SHP77 (cell line): Measurements from ENCODE around the gene CCDC197.

Experiments
- DNase-seq, 2 experiments: peaks; one replicate each; lab custom pipeline; 2025; lab: John Stamatoyannopoulos, UW

Gene CCDC197

DNA sequence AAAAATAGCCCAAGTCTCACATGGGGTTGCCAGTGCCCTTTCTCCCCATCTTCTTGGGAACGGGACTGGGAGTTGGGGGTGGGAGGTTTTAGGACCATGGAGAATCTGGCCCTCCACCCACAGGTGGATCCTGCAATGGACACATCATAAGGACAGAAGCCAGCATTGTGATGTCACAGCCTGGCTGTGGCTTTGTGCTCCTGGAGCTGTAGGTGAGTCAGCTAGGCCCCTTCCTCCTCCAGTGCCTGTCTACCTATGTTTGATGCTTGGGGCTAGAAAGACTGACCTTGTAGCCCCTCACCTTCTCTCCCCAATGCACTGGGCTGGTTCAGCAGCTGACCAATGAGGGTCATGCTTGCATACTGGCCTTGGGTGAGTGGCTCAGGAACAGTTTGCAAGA is at the start of gene CCDC197:
TSS of gene CCDC197 (plus strand) at position 220 of the 400 bp plus-strand sequence. CDS start 831 bp downstream, outside the sequence.
- DNase-seq = no peak

DNA sequence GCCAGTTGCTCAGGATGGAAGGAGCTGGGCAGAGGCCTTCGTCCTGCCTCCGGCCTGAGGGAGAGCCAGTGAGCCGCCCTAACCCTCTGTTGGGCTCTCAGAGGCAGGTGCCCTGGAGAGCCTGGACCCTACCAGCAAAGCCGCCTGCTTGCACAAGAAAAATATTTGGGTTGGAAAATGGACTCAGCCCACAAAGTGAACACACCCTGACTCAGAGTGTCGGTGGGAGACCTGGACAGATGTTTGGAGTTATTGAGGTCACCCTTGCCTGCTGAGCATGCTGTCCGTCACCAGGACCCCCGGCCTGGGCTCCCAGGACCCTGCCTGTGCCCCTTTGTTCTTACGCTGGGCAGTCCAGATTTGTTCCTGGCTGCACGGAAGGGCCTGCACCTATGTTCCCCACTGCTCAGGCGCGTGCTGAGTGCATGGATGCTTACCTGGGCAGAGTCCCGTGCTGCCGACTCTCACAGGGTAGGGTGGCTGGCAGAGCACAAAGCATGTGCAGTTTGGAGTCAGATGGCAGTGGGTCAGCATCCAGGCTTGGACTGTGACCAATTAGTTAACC is 47.5 kb upstream of the CCDC197 start:
- no peak for DNase-seq

DNA sequence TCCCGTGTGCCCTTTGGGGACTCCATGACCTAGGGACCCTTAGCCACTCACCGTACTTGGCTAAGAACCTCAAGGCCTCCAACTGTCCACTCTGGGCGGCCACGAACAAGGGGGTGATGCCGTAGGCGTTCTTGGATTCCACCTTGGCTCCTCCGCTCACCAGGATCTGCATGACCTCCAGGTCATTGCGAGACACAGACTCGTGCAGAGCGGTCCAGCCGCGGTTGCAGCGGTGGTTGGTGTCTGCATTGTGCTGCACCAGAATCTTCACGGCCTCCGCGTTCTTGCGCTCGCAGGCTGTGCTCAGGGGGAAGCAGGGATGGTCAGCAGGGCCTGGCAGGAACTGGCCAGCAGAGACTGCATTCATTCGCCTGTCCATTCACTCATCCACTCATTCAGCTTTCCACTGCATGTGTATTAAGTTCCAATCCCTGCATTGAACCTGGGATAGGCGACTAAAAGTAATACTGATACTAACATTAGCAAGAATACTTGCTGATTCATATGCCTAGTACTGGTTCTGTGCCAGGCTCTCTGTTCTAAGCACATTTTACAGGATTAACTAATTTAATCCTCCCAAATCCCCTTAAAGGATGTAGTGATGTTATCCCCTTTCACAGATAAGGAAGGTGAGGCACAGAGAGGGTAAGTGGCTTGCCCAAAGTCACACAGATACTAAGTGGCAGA is 46.0 kb upstream of the CCDC197 start:
- no peak for DNase-seq

GRCh38 chr14:93951635-93952540 is 45.2 kb upstream of the CCDC197 start:
- no peak for DNase-seq

DNA sequence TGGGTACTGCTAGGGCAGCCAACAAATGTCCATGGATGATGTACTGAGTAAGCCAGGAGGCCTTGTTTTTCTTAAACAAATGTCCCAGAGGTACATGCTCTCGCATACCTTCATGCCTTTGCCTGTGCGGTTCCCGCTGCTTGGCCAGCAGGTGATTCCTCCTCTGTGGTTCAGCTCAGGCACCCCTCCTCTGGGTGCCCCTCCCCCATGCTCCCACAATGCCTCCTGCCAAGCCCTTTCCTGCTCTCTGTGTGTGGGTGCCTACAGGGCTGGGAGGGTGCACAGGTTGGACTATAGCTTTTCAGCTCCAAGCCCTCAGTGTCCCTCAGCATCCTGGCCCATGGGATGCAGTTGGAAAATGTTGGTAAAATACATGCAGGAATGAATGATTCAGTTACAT is 44.3 kb upstream of the CCDC197 start:
- DNase-seq = no peak

- peak; percentile 45 to 46 for DNase-seq
These were observed 43.8 kb upstream of the CCDC197 start for GRCh38 chr14:93953263-93953662.

DNA sequence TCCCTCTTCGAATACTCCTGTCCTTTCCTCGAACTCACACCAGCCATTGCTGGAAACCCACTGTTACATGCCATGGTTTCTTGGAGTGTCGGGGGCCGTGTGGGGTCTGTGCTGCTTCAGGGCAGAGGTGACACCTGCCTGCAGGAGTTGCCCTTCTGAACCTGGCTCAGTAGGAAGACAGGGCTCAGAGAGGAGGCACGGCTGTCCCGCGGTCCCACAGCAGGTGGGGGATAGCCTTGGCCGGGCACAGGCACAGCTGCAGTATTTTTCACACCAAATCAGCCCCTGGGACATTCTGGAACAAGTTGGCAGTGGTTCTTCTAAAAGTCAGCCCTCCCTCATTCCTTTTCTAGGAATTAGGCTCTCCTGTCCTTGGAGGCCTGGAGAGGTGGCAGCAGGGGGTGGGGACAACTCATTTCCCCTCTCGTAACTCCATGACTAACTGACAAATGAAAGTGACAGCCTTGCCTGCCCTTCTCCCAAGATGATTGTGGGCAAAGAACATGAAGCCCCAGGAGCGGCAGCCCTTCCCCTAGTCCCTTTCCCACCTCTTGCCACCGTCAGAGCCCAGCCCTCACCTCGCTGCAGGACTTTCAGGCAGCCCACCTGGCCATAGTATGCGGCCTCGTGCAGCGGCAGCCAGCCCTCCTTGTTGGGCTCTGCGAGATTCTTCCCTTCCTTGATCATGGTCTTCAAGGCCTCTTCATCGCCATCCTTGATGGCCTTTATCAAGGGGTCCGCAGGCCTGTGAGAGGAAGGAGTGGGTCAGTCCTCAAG is 43.2 kb upstream of the CCDC197 start:
- no peak for DNase-seq

- DNase-seq = no peak
These were observed 42.6 kb upstream of the CCDC197 start for GRCh38 chr14:93954516-93954830.

- no peak for DNase-seq
These were observed 41.9 kb upstream of the CCDC197 start for GRCh38 chr14:93954900-93955849.

DNA sequence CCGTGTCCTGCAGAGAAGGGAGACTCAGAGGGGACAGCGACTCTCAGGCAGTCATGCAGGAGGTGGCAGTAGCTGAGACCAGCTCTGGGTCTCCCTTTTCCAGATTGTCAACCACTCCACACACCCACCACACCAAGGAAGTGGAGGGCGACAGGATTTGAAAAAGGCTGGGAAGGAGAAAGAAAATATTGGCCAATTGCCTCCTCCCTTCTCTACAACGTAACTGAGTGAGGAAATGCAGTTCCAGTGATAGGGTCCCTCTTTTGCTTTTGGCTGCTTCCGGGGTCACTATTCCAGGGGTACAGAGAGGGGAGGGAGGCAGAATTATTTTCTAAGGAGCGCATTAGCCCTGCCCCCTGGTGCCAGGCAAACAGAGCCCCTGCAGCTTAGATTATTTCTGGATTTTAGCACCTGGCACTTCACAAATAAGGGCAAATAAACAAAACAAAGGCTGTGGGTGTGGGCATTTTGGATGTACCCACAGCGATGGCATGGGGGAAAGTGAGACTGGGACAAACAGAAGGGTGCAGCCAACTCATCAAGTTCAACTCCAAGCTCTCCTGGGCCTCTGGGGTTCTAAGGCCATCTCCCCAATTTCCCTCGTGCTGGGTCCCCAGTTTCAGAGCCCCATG is 41.1 kb upstream of the CCDC197 start:
- no peak for DNase-seq

GRCh38 chr14:93956514-93957332 is 40.4 kb upstream of the CCDC197 start:
- DNase-seq = no peak

- no peak for DNase-seq
These were observed 39.8 kb upstream of the CCDC197 start for GRCh38 chr14:93957333-93957710.

DNA sequence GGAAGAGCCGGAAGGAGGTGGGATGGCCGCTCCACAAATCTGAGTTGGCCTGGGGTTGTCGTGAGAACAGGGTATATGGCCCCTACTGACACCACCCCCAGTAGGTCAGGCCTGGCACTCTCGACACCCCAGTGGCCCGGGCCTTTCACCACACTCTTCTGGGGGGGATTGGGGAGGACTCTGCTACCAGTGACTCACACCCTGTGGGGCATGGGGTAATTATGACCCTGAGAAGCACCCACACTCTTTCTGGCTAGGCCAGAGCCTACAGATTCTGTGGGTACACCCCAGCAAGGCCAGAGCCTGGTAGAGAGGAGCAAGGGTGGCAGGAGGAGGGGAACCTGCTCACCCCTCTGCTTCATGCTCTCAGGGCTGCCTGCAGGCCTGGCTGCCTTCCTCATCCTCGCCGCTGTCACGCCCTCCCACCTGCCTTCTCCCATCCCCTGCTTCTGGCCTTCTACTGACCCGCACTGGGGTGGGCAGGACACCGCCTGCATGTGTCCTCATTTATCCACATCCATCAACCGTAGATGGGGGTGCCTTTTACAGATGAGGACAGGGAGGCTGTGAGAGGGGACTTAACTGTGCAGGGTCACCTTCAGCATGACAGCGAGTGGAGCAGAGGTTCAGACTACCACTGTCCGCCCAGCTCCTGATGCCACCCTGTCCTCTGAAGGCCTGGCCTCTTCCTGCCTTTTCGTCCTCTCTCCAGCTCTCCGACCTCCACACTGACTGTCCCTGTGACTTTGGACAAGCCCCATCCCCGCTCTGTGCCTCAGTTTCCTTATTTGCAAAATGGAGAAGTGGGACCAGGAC is 39.1 kb upstream of the CCDC197 start:
- DNase-seq = no peak

- no peak for DNase-seq
These were observed 38.4 kb upstream of the CCDC197 start for GRCh38 chr14:93958567-93959238.

GRCh38 chr14:93959239-93960107 is 37.6 kb upstream of the CCDC197 start:
- no peak for DNase-seq

- no peak for DNase-seq
These were observed 37.0 kb upstream of the CCDC197 start for GRCh38 chr14:93960108-93960475.

- DNase-seq = no peak
These were observed 36.2 kb upstream of the CCDC197 start for GRCh38 chr14:93960774-93961438.
